CD4-positive, alpha-beta T cell treated with Interleukin-15 for 1 hour (primary cell): ENCODE results near the gene CAMK1D.
"Not testable (repeated sequence)": the region's sequence is repeated elsewhere in the genome, so short reads cannot be mapped to it uniquely, and the experiment has no call there.

ENCODE experiments used
- DNase-seq: peaks from one replicate; pipeline ENCODE4 v3.0.0-alpha.2; 2020

The CAMK1D gene

DNA sequence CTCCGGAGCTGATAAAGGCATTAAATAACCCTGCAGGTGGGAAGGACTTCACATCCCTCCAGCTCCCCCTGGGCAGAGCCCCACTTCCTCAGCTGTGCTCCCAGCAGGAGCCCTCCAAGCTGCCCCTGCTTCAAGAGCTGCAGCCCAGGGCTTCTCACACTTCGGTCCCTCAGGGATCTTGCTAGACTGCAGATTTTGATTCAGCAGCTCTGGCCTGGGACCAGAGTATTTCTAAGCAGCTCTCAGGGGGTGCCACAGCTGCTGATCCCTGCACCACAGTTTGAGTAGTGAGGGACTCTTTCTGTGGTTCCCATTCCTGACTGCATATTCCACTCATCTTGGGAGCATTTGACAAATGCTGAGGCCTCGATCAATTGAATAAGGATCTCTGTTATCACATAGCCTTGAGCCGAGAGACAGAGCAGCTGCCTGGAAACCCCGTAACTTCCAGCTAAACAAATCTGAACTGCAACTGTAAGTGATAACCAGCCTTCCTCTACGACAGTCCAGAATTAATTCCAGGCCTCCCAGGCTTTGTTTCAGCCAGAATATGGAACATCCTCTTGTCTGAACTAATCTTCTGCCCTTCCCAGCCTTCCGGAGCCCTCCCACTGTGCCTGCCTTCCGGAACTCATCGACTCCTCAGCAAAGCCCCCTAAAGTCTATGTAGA, 490.7 kb downstream of the CAMK1D start:
- no peak for DNase-seq

DNA sequence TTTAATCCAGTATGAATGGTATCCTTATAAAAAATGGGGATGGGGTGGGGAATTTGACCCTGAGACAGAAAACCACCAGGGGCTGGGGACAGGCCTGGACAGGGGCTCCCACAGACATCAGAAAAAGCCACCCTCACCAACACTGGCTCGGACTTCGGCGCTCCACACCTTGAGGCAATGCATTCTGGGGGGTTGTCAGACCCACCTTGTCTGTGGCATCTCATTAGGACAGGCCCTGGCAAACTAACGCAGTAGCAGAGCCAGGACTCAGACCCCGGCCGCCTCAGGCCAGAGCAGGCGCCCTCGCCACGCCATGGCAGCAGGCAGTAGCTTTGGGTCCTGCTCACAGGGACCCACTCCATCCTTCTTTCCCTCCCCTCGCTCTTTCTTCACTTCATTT, 492.1 kb downstream of the CAMK1D start:
- DNase-seq: no peak

DNA sequence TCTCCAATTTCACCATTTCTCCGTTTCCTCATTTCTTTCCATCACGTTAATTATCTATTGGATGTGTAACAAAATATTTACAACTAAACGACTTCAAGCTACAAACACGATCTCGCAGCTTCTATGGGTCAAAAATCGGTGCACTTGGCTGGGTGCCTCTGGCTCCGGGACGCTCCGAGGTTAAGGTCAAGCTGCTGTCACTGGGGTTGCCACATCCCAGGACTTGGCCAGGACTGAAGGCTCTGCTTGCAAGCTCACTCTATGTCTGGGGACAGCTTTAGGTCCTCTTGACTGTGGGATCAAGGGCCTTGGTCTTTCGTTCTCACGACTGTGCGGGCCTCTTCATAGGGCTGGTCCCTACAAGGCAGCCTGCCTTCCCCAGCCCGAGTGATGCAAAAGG, 492.5 kb downstream of the CAMK1D start:
- no peak for DNase-seq

DNA sequence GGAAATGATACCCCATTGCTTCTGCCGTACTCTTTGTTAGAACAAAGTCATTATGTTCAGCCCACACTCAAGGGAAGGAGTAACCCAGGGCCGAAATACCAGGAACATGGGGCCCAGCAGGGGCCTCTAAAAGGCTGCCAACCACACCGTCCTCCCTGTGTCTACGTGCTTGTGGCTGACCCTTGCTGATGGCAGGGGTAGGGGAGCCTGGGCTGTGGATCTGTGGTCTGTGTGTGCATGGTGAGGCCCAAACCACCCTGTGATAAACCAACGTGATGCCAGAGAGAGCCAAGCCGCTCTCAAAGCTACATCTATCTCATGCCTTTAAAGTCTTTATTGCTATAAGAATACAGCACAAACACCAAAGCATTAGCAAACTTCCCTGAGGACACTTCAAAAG, 493.0 kb downstream of the CAMK1D start:
- no peak for DNase-seq

DNA sequence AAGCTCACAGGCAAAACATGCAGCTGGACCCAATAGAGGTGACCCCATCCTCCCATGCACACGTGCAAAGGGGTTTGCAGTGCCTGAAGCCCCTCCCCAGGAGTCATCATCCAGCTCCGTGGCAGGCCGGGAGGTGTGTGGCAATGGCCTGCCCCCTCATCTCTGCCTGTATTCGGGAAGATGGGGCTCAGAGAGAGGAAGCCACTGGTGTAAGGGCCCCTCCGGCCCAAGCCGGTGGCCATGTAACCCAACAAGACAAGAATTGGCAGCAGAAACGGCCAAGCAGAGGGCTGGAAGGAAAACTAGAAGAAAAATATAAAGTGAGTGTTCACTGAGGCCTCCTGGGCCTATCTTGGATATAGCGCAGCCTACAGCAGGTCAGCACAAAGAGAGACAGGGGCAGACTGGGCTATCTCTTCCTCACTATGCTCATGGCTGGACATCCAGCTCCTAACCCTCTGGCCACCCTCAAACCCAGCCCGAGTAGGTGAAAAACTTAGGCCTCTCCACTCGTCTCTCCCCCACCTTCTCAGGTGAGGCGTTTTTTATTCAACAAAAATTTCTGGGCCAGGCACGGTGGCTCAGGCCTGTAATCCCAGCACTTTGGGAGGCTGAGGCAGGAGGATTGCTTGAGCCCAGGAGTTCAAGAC, 494.1 kb downstream of the CAMK1D start:
- DNase-seq: no peak

DNA sequence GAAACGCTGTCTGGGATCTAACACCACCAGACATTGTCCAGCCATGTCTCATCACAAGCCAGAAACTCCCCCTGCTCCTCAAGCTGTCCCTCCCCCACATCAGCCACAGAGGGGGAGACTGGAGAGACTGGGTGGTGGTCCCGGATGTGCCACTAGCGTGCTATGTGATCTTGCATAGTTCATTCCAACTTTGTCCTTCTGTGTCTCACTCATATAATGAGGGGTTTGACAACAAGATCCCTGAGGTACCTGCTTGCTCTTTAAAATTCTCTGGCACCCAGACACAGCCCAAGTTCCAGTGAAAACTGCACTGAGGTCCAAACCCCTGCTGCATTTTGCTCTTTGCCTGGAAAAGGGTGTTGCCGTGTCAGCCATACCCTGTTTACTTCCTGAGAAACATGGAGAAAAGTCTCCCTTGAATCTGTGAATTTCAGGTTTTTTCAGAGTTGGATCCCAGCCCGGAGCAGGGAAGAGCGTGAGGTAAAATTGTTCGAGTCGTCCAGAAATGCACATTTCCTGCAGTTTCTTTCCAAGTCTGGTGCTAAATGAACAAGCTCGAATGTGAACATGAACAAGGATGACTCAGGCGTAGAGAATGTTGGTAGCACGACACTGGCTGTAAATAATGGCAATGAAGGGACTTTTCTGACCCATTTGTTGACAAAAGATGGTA, 495.6 kb downstream of the CAMK1D start:
- DNase-seq: no peak

DNA sequence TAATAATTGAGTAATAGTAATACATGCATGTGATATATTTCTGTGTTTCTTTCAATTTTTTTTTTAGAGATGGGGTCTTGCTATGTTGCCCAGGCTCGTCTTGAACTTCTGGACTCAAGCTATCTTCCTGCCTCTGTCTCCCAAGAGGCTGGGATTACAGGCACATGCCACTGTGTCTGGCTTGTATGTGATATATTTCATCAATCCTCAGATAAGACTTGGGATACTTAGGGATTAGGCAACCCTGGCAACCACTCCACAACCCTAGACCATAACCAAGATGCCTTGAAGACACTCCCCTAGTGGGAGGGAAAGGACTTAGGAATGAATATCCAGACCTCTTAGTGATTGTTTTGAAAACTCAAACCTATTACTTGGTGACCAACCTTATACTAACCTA, 497.4 kb downstream of the CAMK1D start:
- no peak for DNase-seq

DNA sequence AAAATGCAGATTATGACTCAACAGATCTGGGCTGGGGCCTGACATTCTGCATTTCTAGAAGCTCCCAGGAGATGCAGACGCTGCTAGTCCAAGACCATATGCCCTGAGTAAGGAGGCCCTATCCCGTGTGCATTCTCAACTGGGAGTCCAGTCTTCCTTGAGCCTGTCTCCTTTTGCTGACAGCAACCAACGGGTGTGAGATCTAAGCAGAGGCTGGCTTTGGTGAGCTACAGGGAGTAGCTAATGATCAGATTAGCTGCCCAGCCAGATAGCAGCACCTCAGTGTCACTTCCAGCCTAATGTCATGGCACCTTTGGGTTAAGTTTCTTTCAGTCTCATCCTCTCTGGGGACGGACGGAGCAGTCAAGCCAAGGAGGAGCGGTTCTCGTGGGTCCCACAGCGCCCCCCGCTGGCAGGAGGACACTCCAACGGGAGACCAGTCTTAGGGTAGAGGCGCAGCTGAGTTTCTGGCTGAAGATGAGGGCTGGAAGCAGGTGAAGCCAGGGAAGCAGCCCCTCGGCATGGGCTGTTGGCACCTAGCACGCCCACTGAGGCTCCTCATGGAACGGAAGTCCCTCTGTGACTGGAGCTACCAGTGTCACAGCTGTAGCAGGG, 498.1 kb downstream of the CAMK1D start:
- DNase-seq: no peak

DNA sequence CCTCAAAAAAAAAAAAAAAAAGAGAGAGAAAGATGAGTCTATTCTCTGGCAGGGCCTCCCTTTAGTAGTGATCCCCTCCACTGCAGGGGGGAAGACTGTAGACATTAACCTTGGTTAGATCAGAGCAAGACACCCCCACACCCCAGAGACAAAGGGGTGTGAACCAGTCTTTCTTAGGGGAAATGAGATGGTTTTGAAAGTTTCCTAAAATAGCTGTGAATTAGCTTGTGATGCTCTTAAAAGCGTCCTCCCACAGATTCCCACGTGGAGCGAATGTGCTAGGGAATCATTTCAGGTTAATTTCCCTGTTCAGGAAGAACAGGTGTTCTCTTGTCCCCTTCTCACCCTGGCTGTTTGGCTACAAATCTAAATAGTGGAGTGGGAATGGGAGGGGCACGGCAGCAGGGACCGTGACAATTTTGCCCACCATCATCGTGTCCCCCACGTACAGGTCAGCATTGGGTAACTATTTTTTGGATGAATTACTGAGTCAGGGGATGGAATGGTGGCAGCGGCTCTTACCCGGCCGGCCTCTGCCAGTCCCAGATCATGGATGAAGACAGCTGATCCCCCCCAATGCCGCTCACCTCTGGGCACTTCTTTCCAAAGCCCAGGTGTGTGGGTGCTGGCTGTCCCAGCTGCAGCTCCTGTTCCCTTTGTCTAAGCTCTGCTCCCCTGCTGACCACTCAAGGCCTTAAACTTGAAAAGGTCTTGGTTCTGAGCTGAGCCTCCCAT, 499.3 kb downstream of the CAMK1D start:
- DNase-seq: no peak

DNA sequence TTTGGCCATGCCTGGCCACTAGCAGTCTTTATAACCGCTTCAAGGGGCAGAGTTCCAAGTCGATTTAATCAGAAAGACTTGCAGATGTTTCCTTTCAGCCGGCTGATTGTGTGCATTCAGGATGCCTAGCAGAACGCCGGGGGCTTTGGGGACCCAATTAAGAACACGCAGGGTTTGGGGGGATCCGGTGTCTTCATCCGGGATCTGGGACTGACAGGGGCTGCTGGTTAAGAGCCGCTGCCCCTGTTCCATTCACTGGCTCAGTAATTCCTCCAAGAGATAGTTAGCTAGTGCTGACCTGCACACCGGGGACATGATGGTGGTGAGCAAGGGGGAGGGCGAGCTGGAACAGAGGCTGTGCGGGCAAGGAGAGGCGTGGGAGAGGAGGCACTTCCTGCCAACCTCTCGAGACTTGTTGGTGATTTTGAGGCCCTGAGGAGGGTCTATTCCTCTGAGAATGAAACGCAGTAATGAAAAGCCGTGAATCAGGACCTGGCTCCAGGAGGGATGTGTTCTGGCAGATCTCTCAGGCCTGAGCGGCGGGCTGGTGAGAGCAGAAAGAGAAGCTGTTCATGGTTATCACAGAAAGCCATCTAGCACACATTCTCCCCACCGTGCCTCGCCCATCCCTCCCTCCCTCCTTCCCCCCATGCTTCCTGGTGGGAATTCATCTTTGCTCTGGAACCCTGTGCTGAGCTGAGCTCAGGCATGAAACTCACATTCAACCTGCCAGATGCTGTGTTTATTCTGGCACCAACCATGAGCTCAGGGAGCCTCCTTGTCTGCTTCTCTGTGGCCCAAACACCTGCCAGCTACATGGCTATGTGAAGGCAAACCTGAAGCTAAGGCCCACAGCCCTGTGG, 500.2 kb downstream of the CAMK1D start:
- no peak for DNase-seq

DNA sequence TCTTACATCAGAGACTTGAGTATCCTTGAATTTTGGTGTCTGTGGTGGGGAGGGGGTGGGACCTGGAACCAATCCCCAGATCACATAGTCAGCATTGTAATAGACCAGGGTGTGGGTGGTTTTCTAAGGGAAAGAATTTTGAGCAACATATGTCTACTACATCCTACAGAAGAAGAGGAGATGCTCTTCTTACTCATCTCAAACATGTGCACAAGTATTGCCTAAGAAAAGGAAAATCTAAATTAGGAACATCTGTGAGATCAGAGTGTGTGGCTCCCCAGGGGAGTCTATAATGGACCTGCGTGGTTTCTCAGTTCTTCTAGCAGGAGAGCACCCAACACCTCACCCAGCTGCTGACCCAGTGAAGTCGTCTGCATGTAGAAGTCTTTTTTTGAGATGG, 503.3 kb downstream of the CAMK1D start:
- DNase-seq: no peak

DNA sequence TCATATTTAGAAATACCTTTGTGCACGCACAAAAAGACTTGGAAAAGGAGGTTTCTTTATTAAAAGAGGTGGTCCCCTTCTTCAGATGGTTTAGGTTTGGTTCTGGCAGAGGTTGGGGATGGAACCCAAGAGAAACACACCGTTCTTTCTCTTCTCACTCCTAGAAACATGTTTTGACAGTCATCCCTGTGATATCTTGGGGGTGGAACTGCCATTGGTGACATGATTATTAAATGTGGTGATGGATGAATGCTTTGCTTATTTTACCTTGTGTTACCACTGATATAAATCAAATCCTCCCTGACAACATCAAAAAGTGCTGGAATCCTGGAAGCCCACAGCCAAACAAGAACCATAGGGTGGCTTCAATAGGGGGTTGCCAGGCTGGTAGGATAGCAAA, 505.6 kb downstream of the CAMK1D start:
- DNase-seq: no peak

DNA sequence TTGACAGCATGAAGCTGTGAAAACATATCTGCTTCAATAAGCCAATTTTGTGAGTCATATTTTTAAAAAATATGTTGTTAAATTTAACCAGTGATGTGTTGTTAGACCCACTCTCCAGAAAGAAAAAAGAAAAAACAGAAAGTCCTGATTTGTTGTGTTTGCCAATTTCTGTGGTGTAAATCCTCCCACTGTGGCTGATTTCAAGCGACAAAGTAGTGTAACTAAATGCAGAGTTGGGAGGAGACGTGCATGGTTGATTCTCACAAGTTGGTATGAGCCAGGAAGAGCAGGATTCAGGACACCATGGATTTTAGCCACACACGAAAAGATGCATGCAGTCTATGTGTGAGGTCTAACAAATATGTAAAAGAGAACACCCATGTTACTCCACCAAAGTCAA, 513.1 kb downstream of the CAMK1D start:
- DNase-seq: no peak

DNA sequence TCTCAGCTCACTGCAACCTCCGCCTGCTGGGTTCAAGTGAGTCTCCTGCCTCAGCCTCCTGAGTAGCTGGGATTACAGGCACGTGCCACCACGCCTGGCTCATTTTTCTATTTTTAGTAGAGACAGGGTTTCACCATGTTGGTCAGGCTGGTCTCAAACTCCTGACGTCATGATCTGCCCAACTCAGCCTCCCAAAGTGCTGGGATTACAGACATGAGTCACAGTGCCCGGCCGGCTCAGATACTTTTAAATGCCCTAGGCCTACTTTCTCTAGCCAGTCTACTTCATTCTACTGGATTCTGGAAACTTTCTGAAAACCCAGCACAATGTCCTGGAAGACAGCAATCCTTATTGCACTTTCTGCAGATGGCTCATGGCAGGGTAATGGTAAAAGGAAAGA, 516.2 kb downstream of the CAMK1D start:
- DNase-seq: not testable (repeated sequence)

DNA sequence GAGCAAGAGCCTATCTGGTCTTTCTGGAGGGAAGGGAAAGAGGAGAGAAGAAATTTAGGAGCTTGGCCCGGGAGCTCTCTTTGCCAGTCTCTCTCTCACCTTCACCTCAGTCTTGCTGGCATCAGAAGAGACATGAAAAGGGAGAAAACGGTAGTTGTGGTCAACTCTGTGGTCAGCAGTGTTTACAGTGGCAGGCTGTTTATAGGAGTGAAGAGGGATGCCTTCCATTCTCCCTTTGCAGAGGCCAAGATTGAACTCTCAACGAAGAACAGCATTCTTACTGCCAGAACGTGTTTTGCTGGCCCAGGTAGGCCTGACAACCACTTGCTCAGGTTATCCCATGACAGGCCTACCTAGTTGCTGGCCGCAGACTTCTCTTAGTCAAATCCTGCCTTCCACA, 518.9 kb downstream of the CAMK1D start:
- DNase-seq: no peak

DNA sequence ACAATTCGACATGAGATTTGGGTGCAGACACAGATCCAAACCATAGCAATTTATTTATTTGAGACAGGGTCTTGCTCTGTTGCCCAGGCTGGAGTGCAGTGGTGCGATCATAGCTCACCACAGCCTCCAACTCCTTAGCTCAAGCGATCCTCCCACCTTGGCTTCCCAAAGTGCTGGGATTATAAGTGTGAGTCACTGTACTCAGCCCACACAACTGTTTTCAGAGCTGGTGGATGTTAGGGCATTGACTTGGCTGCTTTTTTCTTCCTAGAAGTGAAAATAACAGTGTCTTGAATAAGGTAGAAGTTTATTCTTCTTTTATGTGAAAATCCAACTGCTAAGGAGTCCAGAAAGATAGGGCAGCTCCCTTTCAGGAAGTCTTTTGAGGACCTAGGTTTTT, 520.1 kb downstream of the CAMK1D start:
- no peak for DNase-seq

DNA sequence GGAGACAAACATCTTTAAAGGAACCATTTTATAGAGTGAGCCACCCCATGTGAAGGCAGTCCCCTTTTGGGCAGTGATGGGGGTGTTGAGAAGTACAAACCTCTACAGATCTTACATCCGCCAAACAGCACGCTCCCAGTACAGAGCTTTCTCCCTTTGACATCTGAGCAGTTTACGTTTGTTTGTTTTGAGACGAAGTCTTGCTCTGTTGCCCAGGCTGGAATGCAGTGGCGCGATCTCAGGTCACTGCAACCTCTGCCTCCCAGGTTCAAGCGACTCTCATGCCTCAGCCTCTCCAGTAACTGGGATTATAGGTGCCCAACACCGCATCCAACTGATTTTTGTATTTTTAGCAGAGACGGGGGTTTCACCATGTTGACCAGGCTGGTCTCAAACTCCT, 523.2 kb downstream of the CAMK1D start:
- DNase-seq: no peak

DNA sequence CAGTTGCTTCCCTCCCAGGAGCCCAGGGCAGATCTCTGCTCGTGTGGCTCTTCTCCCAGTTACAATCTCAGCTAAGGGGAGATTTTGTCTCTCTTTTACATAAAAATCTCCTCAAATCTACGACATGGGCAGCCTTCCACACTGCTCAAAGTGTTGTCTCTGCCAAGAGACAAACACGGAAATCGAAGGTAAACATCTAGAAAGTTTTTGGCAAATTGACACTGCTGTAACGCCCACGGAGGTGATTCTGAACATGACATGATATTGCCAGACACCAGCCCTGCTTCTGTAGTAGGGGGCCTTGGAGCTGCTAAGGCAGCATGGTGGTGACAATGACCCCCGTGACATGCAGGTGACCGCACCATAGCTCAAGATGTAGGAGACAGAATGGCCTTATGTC, 523.8 kb downstream of the CAMK1D start:
- no peak for DNase-seq

DNA sequence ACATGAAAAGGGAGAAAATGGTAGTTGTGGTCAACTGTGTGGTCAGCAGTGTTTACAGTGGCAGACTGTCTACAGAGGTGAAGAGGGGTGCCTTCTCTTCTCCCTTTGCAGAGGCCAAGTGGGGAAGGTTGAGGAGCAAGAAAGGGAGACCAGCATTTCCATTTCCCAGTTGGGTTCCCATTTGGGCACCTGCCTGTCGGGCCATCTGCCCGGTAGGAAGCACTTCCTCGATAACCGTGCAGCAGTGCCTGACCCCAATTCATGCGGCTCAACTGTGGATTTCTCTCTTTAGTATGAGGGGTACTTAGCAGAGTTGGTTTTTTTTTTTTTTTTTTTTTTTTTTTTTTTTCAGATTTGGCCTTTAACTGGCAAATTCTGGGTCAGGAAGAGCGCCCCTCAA, 525.2 kb downstream of the CAMK1D start:
- no peak for DNase-seq

DNA sequence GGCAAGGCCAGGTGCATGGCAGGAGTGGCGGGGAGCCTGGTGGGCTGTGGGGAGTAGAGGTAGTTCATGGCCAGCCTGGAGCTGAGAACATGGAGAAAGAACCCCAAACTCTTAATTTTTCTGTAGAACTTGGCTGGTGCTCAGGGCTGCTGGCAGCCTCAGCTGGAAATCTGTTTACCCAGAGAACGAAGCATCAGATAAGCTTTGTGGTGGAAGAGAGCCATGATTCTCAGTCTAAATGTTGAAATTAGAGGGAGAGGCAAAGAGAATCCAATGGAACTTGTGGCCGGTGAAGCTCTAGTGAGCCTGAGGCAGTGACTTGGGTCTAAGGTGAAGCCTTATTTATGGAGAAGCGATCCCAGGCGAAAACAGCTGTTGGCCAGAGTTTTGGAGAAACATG, 525.8 kb downstream of the CAMK1D start:
- DNase-seq: no peak

DNA sequence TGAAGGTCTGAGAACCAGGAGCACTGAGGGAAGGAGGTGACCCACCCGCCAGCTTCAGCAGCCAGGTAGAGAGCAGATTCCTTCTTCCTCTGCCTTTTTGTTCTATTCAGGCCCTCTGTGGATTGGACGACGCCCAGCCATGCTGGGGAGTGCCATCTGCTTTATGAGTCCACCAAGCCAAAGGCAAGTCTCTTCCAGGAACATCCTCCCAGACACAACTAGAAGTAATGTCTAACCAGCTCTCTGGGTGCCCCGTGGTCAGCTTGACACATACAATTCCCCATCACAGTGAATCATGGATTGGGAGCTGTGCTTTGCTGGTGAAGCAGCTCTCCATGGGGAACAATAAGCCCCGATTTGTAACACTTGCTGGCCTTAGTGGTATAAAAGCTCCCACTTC, 526.9 kb downstream of the CAMK1D start:
- DNase-seq: no peak

DNA sequence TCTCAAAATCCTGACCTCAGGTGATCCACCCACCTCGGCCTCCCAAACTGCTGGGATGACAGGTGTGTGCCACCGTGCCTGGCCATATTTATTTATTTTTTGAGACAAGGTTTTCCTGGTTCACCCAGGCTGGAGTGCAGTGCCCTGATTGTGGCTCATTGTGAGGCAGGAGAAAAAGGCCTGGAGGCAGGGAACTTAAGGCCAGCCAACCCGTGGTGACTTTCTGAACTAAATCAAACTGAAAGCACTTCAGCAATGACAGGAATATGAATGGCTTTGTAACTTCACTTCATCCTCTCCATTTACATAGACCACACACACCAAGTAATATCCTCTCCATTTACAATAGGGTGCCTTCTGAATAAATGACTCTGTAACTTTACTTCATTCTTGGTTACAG, 527.8 kb downstream of the CAMK1D start:
- DNase-seq: no peak
